Calu3 (cell line): Measurements from ENCODE around the gene UBE2D1. TPM values are rescaled to one million over a fixed set of nuclear protein-coding genes. Genes with fewer than 3 reads are reported as not detected.
"Not testable (repeated sequence)": the region's sequence is repeated elsewhere in the genome, so short reads cannot be mapped to it uniquely, and the experiment has no call there.

Experiments used
- BruUV-seq: library from RNA; stranded (reverse); fragments of 400-500 nt; replicated peaks from 2 replicates; lab custom pipeline; 2021; lab: Mats Ljungman, UMichigan
- CTCF ChIA-PET: fragments of 300-600 bp; sonication (Branson Sonifier 250); formaldehyde crosslinking; loops from one replicate; lab custom pipeline; 2022; ENCODE audit warnings: antibody characterized with exemption; lab: Charles Lee
- DNase-seq: peaks from one replicate; pipeline ENCODE4 v3.0.0; 2022
- H3K27ac Mint-ChIP-seq: one replicate; pipeline ENCODE4 v1.8.0; 2022; ENCODE audit warnings: mixed read lengths; ENCODE audit not compliant: unreplicated experiment
- H3K27me3 Mint-ChIP-seq: one replicate; pipeline ENCODE4 v1.8.0; 2022; ENCODE audit warnings: mixed read lengths; ENCODE audit not compliant: unreplicated experiment
- H3K36me3 Mint-ChIP-seq: one replicate; pipeline ENCODE4 v1.8.0; 2022; ENCODE audit warnings: mild to moderate bottlenecking, moderate library complexity, mixed read lengths; ENCODE audit not compliant: insufficient read depth, unreplicated experiment
- H3K4me1 Mint-ChIP-seq: one replicate; pipeline ENCODE4 v1.8.0; 2022; ENCODE audit warnings: mild to moderate bottlenecking, low read depth, mixed read lengths; ENCODE audit not compliant: unreplicated experiment
- H3K4me3 Mint-ChIP-seq: one replicate; pipeline ENCODE4 v1.8.0; 2022; ENCODE audit warnings: mild to moderate bottlenecking, low read depth, moderate library complexity, mixed read lengths; ENCODE audit not compliant: unreplicated experiment
- H3K9me3 Mint-ChIP-seq: one replicate; pipeline ENCODE4 v1.8.0; 2022; ENCODE audit warnings: low read depth, mixed read lengths; ENCODE audit not compliant: unreplicated experiment
- intact Hi-C: fragments of 100-400 bp; cut with micrococcal nuclease; formaldehyde crosslinking; loops from one replicate; pipeline ENCODE4 v1.10.0; 2022; ENCODE audit not compliant: unreplicated experiment
- total RNA-seq: library from RNA; stranded (reverse); gene quantifications from 2 replicates; pipeline ENCODE4 v1.2.3, GENCODE V29; 2022
- TF ChIP-seq, protein P1 (sequence below): fragments of 200-600 bp; IDR thresholded peaks from one replicate; pipeline ENCODE4 v1.8.0; 2022; ENCODE audit warnings: antibody characterized with exemption; ENCODE audit not compliant: unreplicated experiment

The UBE2D1 gene
- total RNA-seq, 1 experiment from 2014 or later: 25.6 TPM

DNA sequence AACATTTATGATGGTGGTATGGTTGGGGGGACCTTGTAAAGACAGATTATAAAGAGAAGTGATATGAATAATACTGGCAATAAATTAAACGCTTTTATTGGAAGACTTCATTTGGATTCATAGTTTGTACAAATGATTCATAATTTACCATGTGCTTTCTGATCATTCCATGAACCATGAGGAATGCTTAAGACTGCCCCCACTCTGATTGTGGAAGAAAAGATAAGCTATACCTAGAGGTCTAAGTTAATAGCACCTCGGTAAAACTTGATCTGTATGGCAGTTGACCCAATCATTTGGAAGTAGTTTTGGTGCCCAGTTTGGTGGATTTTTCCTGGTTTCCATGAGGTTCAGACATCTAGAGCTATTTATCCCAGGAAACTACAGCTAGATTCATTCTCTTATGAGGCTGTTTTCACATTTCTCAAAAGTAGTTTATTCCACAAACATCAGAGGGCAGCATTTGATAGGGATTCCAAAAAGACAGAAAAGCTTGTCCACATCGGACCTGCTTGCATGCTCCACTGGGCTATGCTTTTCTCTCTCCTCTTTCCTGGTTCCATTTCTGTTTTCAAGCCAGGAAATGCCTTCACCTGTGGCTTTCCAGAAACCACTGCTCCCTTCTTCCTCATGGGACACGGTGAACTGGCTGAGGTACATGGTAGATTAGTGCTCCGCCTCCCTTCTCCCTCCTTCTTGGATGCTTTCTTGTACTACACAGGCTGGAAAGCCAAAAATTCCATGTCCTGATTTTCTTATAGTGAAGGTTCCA, 79.7 kb downstream of the UBE2D1 start:
- no peaks in the 10 kb centered on the region for H3K36me3 Mint-ChIP-seq

GRCh38 chr10:58415757-58416156, 81.0 kb downstream of the UBE2D1 start:
- no peaks in the 10 kb centered on the region for H3K36me3 Mint-ChIP-seq
- TF ChIP-seq, protein P1, sequence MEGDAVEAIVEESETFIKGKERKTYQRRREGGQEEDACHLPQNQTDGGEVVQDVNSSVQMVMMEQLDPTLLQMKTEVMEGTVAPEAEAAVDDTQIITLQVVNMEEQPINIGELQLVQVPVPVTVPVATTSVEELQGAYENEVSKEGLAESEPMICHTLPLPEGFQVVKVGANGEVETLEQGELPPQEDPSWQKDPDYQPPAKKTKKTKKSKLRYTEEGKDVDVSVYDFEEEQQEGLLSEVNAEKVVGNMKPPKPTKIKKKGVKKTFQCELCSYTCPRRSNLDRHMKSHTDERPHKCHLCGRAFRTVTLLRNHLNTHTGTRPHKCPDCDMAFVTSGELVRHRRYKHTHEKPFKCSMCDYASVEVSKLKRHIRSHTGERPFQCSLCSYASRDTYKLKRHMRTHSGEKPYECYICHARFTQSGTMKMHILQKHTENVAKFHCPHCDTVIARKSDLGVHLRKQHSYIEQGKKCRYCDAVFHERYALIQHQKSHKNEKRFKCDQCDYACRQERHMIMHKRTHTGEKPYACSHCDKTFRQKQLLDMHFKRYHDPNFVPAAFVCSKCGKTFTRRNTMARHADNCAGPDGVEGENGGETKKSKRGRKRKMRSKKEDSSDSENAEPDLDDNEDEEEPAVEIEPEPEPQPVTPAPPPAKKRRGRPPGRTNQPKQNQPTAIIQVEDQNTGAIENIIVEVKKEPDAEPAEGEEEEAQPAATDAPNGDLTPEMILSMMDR: no peak
- BruUV-seq: no TSS peak
- CTCF ChIA-PET: interaction anchor here (1.6 to 2.0 kb wide), 2 partner anchors 114 to 221 kb away, joined by 6 to 52 read pairs; no protein-coding TSS in a partner anchor
- no peak overlapping the region for H3K27ac Mint-ChIP-seq
- peaks cover 32% of the 10 kb centered on the region for H3K4me1 Mint-ChIP-seq
- no peak overlapping the region for H3K4me3 Mint-ChIP-seq
- intact Hi-C loops: loop anchor here (2.0 to 10.0 kb wide), 4 partner anchors 53 to 369 kb away; no protein-coding TSS in a partner anchor
- DNase-seq: no peak
- no peaks in the 10 kb centered on the region for H3K27me3 Mint-ChIP-seq
- H3K9me3 Mint-ChIP-seq: peaks cover 3% of the 10 kb centered on the region

More for the DNA sequence above, 79.7 kb downstream of the UBE2D1 start:
- DNase-seq: peak; percentile 63
- Mint-ChIP-seq H3K4me1 (peaks cover 32% of the 10 kb centered on the region), H3K27me3 (no peaks in the 10 kb centered on the region), H3K9me3 (no peaks in the 10 kb centered on the region), H3K4me3 (no peak overlapping the region), H3K27ac (no peak overlapping the region)
- TF ChIP-seq, protein P1: peak; percentile 71
- CTCF ChIA-PET: interaction anchor here (0.6 to 2.0 kb wide), 20 partner anchors 10 to 538 kb away, joined by 3 to 52 read pairs (median 4); no protein-coding TSS in a partner anchor
- intact Hi-C loops: loop anchor here (1.0 to 10.0 kb wide), 5 partner anchors 102 to 768 kb away; no protein-coding TSS in a partner anchor
- BruUV-seq: no TSS peak

DNA sequence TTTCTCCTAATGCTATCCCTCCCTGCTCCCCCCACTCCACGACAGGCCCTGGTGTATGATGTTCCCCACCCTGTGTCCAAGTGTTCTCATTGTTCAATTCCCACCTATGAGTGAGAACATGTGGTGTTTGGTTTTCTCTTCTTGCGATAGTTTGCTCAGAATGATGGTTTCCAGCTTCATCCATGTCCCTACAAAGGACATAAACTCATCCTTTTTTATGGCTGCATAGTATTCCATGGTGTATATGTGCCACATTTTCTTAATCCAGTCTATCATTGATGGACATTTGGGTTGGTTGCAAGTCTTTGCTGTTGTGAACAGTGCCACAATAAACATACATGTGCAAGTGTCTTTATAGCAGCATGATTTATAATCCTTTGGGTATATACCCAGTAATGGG, 83.1 kb downstream of the UBE2D1 start:
- Mint-ChIP-seq H3K9me3 (peaks cover 11% of the 10 kb centered on the region), H3K4me1 (peaks cover 26% of the 10 kb centered on the region)
- H3K27ac Mint-ChIP-seq, CTCF ChIA-PET, DNase-seq, H3K27me3 Mint-ChIP-seq, H3K36me3 Mint-ChIP-seq, H3K4me3 Mint-ChIP-seq, BruUV-seq: not testable (repeated sequence)
- intact Hi-C loops: loop anchor here (2.0 to 10.0 kb wide), 2 partner anchors 51 to 367 kb away; no protein-coding TSS in a partner anchor

Other genes with a start within 250 kb of the UBE2D1 start
- gene IPMK, start 67.1 kb upstream of the UBE2D1 start, total RNA-seq: 10.0 and 10.7 TPM in 2 replicates
- gene CISD1, start 65.8 kb upstream of the UBE2D1 start, total RNA-seq: 58.3 and 69.0 TPM in 2 replicates
- 91.8 and 94.3 TPM in 2 replicates for gene TFAM, start 50.4 kb downstream of the UBE2D1 start, total RNA-seq
- 58.0 and 70.2 TPM in 2 replicates for gene BICC1, start 177.9 kb downstream of the UBE2D1 start, total RNA-seq